ENCODE results near the gene LOXHD1.

DNA sequence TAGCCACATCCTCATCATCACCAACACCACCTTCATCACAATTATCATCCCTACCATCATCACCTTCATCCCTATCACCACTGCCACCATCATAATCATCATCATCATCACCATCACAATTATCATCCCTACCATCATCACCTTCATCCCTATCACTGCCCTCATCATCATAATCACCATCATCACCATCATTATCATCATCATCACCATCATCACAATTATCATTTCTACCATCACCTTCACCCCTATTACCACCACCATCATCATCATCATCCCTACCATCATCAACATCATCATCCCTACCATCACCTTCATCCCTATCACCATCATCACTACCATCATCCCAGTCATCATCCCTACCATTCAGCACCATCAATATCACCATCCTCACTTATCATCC, 140.5 kb downstream of the LOXHD1 start:
- no peak for TF ChIP-seq EZH2 (IDR thresholded peaks at IDR 0.05; ENCODE audit: borderline replicate concordance, low read length)
- TF ChIP-seq, protein P1, sequence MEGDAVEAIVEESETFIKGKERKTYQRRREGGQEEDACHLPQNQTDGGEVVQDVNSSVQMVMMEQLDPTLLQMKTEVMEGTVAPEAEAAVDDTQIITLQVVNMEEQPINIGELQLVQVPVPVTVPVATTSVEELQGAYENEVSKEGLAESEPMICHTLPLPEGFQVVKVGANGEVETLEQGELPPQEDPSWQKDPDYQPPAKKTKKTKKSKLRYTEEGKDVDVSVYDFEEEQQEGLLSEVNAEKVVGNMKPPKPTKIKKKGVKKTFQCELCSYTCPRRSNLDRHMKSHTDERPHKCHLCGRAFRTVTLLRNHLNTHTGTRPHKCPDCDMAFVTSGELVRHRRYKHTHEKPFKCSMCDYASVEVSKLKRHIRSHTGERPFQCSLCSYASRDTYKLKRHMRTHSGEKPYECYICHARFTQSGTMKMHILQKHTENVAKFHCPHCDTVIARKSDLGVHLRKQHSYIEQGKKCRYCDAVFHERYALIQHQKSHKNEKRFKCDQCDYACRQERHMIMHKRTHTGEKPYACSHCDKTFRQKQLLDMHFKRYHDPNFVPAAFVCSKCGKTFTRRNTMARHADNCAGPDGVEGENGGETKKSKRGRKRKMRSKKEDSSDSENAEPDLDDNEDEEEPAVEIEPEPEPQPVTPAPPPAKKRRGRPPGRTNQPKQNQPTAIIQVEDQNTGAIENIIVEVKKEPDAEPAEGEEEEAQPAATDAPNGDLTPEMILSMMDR (IDR thresholded peaks at IDR 0.05; ENCODE audit: low read length) = no peak
